H9 (cell line): ENCODE data around the gene CCDC178. TPM values are rescaled to one million over a fixed set of nuclear protein-coding genes. Genes with fewer than 3 reads are reported as not detected.

Source experiments
- DNase-seq: peaks from one replicate; pipeline ENCODE4 v3.0.0-alpha.2; 2017
- H2AFZ ChIP-seq: one replicate; pipeline ENCODE4 v1.6.1; 2013; ENCODE audit warnings: mild to moderate bottlenecking, low read length, control low read depth, moderate library complexity
- H2AK5ac ChIP-seq: 2 replicates; pipeline ENCODE4 v1.6.1; 2013; ENCODE audit warnings: low read length, control low read depth, mixed read lengths; ENCODE audit not compliant: insufficient read length
- H2BK120ac ChIP-seq: one replicate; pipeline ENCODE4 v1.6.1; 2013; ENCODE audit warnings: low read depth, mild to moderate bottlenecking, low read length, control low read depth, inconsistent platforms; ENCODE audit not compliant: poor library complexity, severe bottlenecking
- H2BK12ac ChIP-seq: 2 replicates; pipeline ENCODE4 v1.6.1; 2013; ENCODE audit warnings: low read length, control low read depth, mixed read lengths, low read depth; ENCODE audit not compliant: insufficient read length
- H2BK15ac ChIP-seq: 2 replicates; pipeline ENCODE4 v1.6.1; 2013; ENCODE audit warnings: low read depth, low read length, control low read depth
- H2BK20ac ChIP-seq: one replicate; pipeline ENCODE4 v1.6.1; 2013; ENCODE audit warnings: low read depth, mild to moderate bottlenecking, low read length, control low read depth, inconsistent platforms; ENCODE audit not compliant: poor library complexity, severe bottlenecking
- H2BK5ac ChIP-seq: 2 replicates; pipeline ENCODE4 v1.6.1; 2013; ENCODE audit warnings: low read length, control low read depth, mixed read lengths; ENCODE audit not compliant: insufficient read length
- H3K14ac ChIP-seq: 2 replicates; pipeline ENCODE4 v1.6.1; 2013; ENCODE audit warnings: low read length, control low read depth; ENCODE audit not compliant: insufficient read depth
- H3K18ac ChIP-seq: 2 replicates; pipeline ENCODE4 v1.6.1; 2013; ENCODE audit warnings: low read depth, mild to moderate bottlenecking, mixed read lengths, low read length, control low read depth; ENCODE audit not compliant: insufficient read length
- H3K23ac ChIP-seq: 2 replicates; pipeline ENCODE4 v1.6.1; 2013; ENCODE audit warnings: low read length, control low read depth, mixed read lengths, low read depth; ENCODE audit not compliant: insufficient read length
- H3K23me2 ChIP-seq: 2 replicates; pipeline ENCODE4 v1.6.1; 2013; ENCODE audit warnings: low read depth, mild to moderate bottlenecking, mixed read lengths, low read length, control low read depth; ENCODE audit not compliant: insufficient read length, poor library complexity, severe bottlenecking
- H3K27ac ChIP-seq: 2 replicates; pipeline ENCODE4 v1.5.1; 2013; ENCODE audit warnings: low read length, control low read depth, mixed read lengths, low read depth; ENCODE audit not compliant: insufficient read length
- H3K27me3 ChIP-seq: 2 replicates; pipeline ENCODE4 v1.6.1; 2013; ENCODE audit warnings: low read length, control low read depth, inconsistent platforms; ENCODE audit not compliant: insufficient read depth
- H3K4ac ChIP-seq: 2 replicates; pipeline ENCODE4 v1.6.1; 2013; ENCODE audit warnings: low read depth, mild to moderate bottlenecking, control low read depth, inconsistent platforms, low read length, moderate library complexity
- H3K4me1 ChIP-seq: 2 replicates; pipeline ENCODE4 v1.6.1; 2013; ENCODE audit warnings: low read length, control low read depth, inconsistent platforms; ENCODE audit not compliant: insufficient read depth
- H3K4me2 ChIP-seq: 2 replicates; pipeline ENCODE4 v1.6.1; 2013; ENCODE audit warnings: low read length, control low read depth, mixed read lengths; ENCODE audit not compliant: insufficient read length, insufficient read depth
- H3K56ac ChIP-seq: 2 replicates; pipeline ENCODE4 v1.6.1; 2013; ENCODE audit warnings: low read depth, mild to moderate bottlenecking, mixed read lengths, low read length, control low read depth; ENCODE audit not compliant: insufficient read length
- H3K79me1 ChIP-seq: 2 replicates; pipeline ENCODE4 v1.6.1; 2013; ENCODE audit warnings: low read depth, mild to moderate bottlenecking, moderate library complexity, low read length, control low read depth, inconsistent platforms; ENCODE audit not compliant: insufficient read depth, poor library complexity, severe bottlenecking
- H3K79me2 ChIP-seq: 2 replicates; pipeline ENCODE4 v1.6.1; 2013; ENCODE audit warnings: low read length, control low read depth, inconsistent platforms; ENCODE audit not compliant: insufficient read depth
- H3K9ac ChIP-seq: 2 replicates; pipeline ENCODE4 v1.6.1; 2013; ENCODE audit warnings: low read length, control low read depth, mixed read lengths; ENCODE audit not compliant: insufficient read length; ENCODE audit errors: extremely low read depth
- H3K9me3 ChIP-seq: one replicate; pipeline ENCODE4 v1.6.1; 2013; ENCODE audit warnings: low read depth, low read length, inconsistent platforms; ENCODE audit not compliant: control insufficient read depth
- H3T11ph ChIP-seq: one replicate; pipeline ENCODE4 v1.6.1; 2013; ENCODE audit warnings: mild to moderate bottlenecking, low read length, control low read depth, inconsistent platforms
- H4K20me1 ChIP-seq: one replicate; pipeline ENCODE4 v1.6.1; 2013; ENCODE audit not compliant: control insufficient read depth, insufficient read length, insufficient read depth
- H4K5ac ChIP-seq: 2 replicates; pipeline ENCODE4 v1.6.1; 2013; ENCODE audit warnings: low read depth, mild to moderate bottlenecking, mixed read lengths, low read length, control low read depth; ENCODE audit not compliant: insufficient read length
- H4K8ac ChIP-seq: replicated peaks from 2 replicates; pipeline ENCODE4 v1.6.1; 2013; ENCODE audit warnings: low read length, control low read depth, mixed read lengths, low read depth; ENCODE audit not compliant: insufficient read length
- H4K91ac ChIP-seq: 2 replicates; pipeline ENCODE4 v1.6.1; 2013; ENCODE audit warnings: low read depth, mild to moderate bottlenecking, moderate library complexity, mixed read lengths, low read length, control low read depth; ENCODE audit not compliant: insufficient read length
- H3K27ac Mint-ChIP-seq, 3 experiments: 2 replicates in 2 of 3; 3 replicates in 1 of 3; pipeline ENCODE4 v1.8.0; 2020 to 2021; ENCODE audit warnings: mixed read lengths in 3 of 3, mild to moderate bottlenecking in 1 of 3, moderate library complexity in 1 of 3
- H3K27me3 Mint-ChIP-seq: 2 replicates; pipeline ENCODE4 v1.8.0; 2021; ENCODE audit warnings: low read depth, mild to moderate bottlenecking, moderate library complexity, mixed read lengths
- H3K36me3 Mint-ChIP-seq, 3 experiments: 2 replicates in 2 of 3; 3 replicates in 1 of 3; pipeline ENCODE4 v1.8.0; 2020 to 2021; ENCODE audit warnings: low read depth in 3 of 3, mixed read lengths in 3 of 3; ENCODE audit not compliant: insufficient read depth in 1 of 3
- H3K4me1 Mint-ChIP-seq, 2 experiments: 2 replicates each; pipeline ENCODE4 v1.8.0; 2020; ENCODE audit warnings: mixed read lengths in 2 of 2
- H3K4me3 Mint-ChIP-seq, 2 experiments: 2 replicates in 1 of 2; 3 replicates in 1 of 2; pipeline ENCODE4 v1.8.0; 2020 to 2021; ENCODE audit warnings: mild to moderate bottlenecking in 2 of 2, mixed read lengths in 2 of 2, moderate library complexity in 1 of 2
- H3K9me3 Mint-ChIP-seq, 2 experiments: 2 replicates in 1 of 2; 3 replicates in 1 of 2; pipeline ENCODE4 v1.8.0; 2020; ENCODE audit warnings: mild to moderate bottlenecking in 2 of 2, mixed read lengths in 2 of 2, moderate library complexity in 1 of 2
- CTCF ChIP-seq: fragments of 200-600 bp; sonication (generic); conservative IDR thresholded peaks from 3 replicates; pipeline ENCODE4 v1.8.0; 2021; ENCODE audit warnings: antibody characterized with exemption, mild to moderate bottlenecking
- WGBS: extraction: QIAGEN DNeasy Blood & Tissue Kit; methylation state at CpG from one replicate; pipeline ENCODE4 v1.1.7; 2013; ENCODE audit warnings: missing lambda C conversion rate, low lambda C conversion rate, mixed read lengths; ENCODE audit not compliant: insufficient read length; ENCODE audit errors: extremely low coverage; 5-methylcytosine and 5-hydroxymethylcytosine counted together
- total RNA-seq: library from RNA; stranded (reverse); gene quantifications from 2 replicates; pipeline ENCODE4 v1.2.1, GENCODE V29; 2021

CCDC178 gene
- total RNA-seq, 1 experiment from 2014 or later: not detected

GRCh38 chr18:33330711-33331110 is 109.8 kb downstream of the CCDC178 start:
- Histone ChIP-seq H3K14ac (no peak overlapping the region), H3K4me2 (no peak overlapping the region), H2BK20ac (no peak overlapping the region), H3K27me3 (no peaks in the 10 kb centered on the region), H2BK15ac (no peak overlapping the region), H3K4me1 (no peaks in the 10 kb centered on the region), H3K23me2 (no peaks in the 10 kb centered on the region), H2BK12ac (no peak overlapping the region), H3K18ac (no peak overlapping the region), H4K20me1 (no peaks in the 10 kb centered on the region), H2BK5ac (no peak overlapping the region), H3K56ac (no peak overlapping the region), H3K27ac (no peak overlapping the region), H4K91ac (no peak overlapping the region), H3K9me3 (no peaks in the 10 kb centered on the region), H3K9ac (no peak overlapping the region), H3K4ac (no peak overlapping the region), H3K79me2 (no peaks in the 10 kb centered on the region), H2AK5ac (no peak overlapping the region), H2BK120ac (no peak overlapping the region), H4K5ac (no peak overlapping the region), H3K23ac (no peak overlapping the region), H2AFZ (no peak overlapping the region), H3T11ph (no peak overlapping the region), H4K8ac (no peak overlapping the region), H3K79me1 (no peaks in the 10 kb centered on the region)
- no peak for DNase-seq
- TF ChIP-seq CTCF: no peak
- Mint-ChIP-seq H3K4me1 (no peaks in the 10 kb centered on the region), H3K27ac (no peak overlapping the region), H3K4me3 (no peak overlapping the region), H3K27me3 (no peaks in the 10 kb centered on the region), H3K9me3 (no peaks in the 10 kb centered on the region), H3K36me3 (no peaks in the 10 kb centered on the region; a peak in 1 of 7 replicates)
- no CpG with 5 or more reads among the region's 1 CpG for WGBS
